Tibial nerve (tissue), 3 donors: ENCODE results near the gene MAP3K20.

Source experiments
- CTCF ChIP-seq, 5 experiments: fragments of 200-600 bp in 3 of 5; fragments of 450-650 bp in 2 of 5; sonication (generic) in 3 of 5; IDR thresholded peaks; one replicate each; pipeline ENCODE4 v1.5.1; 2016 to 2019; ENCODE audit warnings: antibody characterized with exemption in 5 of 5, mild to moderate bottlenecking in 3 of 5, moderate library complexity in 2 of 5
- POLR2A ChIP-seq, 2 donors: fragments of 450-650 bp; IDR thresholded peaks; one replicate each; pipeline ENCODE4 v1.6.1; 2017; ENCODE audit warnings: antibody characterized with exemption in 2 of 2, mild to moderate bottlenecking in 2 of 2, moderate library complexity in 2 of 2

DNA sequence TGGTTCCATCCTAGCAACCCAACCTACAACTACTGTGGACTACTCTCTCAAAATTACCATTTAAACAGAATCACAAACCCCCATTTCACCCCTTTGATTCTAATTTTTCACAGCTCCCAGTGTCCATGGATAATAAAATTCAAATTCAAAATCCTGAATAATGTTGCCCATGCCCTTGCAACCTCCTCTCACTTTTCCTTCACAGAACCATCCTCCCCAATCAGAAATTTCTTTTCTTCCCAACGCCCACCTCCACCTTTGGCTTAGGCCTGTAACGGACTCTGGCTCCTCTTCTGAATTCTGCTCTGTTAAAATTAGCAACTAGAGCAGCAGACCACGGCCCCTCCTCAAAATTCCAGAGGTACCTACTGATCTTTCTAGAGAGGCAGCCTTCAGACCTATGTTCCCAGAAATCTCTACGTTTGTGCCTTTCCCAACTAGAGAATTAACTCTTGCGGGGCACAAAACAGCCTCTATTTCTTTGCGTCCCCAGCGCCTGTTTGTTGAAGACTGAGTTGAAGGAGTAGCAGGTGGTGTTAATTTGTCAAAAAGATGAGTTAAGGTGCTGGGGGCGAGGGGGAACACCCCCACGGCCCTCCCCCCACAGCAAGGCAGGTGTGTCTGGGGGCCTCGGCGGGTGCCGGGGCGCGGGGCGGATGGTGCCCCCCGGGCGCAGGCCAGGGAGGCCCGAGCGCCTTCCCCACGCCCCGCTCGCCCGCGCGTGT lies 428 bp upstream of the MAP3K20 start:
- TF ChIP-seq POLR2A (IDR thresholded peaks at IDR 0.05) (no peak), CTCF (IDR thresholded peaks at IDR 0.05) (no peak)
